Body of pancreas (tissue), 4 donors: ENCODE data around the gene FAM204A.

Source experiments
- POLR2A ChIP-seq, 3 donors: fragments of 450-650 bp; IDR thresholded peaks; one replicate each; pipeline ENCODE4 v1.6.1; 2016; ENCODE audit warnings: antibody characterized with exemption in 3 of 3, mild to moderate bottlenecking in 2 of 3
- TF ChIP-seq, protein P1 (sequence below), 7 experiments: fragments of 450-650 bp in 4 of 7; fragments of 200-600 bp in 3 of 7; sonication (generic) in 3 of 7; IDR thresholded peaks; one replicate each; pipeline ENCODE4 v1.5.1; 2016 to 2019; ENCODE audit warnings: antibody characterized with exemption in 7 of 7

DNA sequence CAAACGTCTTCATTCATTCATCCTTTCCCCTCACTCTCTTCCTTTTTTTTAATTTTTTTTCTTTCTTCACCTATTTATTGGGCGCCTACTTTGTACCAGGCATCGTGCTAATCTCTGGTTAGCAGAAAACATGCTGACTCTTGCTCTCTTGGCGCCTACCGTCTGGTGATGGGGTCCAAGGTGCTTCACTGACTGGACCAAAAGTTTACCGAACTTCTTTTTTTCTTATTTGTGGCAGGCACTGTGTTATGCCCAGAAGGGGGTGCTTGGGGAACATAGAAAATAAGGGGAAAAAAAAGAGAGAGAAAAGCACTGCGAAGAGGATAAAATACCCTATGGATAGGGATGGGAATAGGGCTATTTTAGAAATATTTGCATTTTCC lies 505 bp upstream of the FAM204A start:
- TF ChIP-seq, protein P1, sequence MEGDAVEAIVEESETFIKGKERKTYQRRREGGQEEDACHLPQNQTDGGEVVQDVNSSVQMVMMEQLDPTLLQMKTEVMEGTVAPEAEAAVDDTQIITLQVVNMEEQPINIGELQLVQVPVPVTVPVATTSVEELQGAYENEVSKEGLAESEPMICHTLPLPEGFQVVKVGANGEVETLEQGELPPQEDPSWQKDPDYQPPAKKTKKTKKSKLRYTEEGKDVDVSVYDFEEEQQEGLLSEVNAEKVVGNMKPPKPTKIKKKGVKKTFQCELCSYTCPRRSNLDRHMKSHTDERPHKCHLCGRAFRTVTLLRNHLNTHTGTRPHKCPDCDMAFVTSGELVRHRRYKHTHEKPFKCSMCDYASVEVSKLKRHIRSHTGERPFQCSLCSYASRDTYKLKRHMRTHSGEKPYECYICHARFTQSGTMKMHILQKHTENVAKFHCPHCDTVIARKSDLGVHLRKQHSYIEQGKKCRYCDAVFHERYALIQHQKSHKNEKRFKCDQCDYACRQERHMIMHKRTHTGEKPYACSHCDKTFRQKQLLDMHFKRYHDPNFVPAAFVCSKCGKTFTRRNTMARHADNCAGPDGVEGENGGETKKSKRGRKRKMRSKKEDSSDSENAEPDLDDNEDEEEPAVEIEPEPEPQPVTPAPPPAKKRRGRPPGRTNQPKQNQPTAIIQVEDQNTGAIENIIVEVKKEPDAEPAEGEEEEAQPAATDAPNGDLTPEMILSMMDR (IDR thresholded peaks at IDR 0.05), result no peak
- no peak for TF ChIP-seq POLR2A (IDR thresholded peaks at IDR 0.05)
